GM21723 (cell line): ENCODE measurements around the gene PCP4.

Experiments used
- ATAC-seq: cut with Tn5 transposase; IDR thresholded peaks from one replicate; pipeline ENCODE4 v1.9.1; 2021; ENCODE audit warnings: mild to moderate bottlenecking, moderate library complexity; ENCODE audit not compliant: unreplicated experiment

PCP4 gene

DNA sequence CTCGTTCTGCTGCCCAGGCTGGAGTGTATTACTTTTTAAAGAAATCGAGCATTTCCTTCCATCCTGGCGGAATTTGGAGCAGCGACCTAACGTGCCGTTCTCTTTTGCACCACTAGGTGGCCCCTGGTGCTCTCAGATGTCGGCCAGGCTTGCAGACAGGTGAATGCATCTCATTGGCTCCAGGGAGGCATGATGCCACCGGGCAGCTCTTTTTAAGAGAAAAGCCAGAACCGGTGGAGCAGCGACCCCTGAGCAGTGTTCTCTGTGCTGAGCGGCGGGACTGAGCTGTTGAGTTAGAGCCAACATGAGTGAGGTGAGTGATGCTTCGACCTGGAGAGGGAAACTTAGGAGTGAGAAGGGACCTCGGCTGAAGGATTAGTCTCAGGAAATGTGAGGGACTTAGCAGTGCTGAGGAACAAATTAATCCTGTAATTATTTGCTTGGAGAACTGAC is at the start of gene PCP4:
Gene PCP4, plus strand, starts transcription at position 241 of the 453 bp plus-strand sequence. Its CDS starts 64 bp downstream, at position 305.
- ATAC-seq, result no peak

DNA sequence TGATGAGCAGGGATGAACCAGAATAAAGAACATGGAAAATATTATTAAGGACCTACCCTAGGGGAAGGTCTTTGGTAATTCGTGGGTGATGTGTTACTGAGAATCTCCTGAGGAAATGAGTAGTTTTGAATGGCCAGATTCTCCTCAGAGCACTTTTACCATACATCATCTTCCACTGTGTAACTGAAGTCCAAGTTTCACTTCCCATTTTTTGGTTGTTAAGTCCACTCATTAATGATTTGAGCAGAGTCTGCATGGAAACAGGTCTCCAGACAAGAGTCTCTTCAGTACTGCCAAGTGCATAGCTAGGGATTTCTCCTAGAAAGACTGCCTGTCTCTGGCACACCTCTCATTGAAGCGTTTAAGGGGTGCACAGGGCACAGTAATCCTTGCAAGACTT is 48.7 kb upstream of the PCP4 start:
- no peak for ATAC-seq

DNA sequence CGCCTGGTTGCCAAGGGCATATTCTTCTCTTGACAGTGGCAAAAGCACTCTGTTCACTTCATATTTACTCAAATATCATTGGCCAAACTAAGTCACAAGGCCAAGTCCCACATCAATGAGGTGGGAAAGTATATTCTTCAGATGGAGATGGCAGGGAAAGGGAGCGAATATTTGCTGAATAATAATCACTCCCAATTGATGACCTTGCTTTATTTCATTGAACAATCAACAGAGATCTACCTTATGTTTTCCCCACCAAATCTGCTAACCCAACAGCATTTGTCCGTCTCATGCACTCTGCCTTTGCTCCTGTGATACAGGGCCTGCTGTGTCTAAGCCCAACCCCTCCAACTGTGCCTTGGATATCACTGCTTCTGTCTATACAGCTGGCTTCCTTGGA is 45.2 kb upstream of the PCP4 start:
- no peak for ATAC-seq

DNA sequence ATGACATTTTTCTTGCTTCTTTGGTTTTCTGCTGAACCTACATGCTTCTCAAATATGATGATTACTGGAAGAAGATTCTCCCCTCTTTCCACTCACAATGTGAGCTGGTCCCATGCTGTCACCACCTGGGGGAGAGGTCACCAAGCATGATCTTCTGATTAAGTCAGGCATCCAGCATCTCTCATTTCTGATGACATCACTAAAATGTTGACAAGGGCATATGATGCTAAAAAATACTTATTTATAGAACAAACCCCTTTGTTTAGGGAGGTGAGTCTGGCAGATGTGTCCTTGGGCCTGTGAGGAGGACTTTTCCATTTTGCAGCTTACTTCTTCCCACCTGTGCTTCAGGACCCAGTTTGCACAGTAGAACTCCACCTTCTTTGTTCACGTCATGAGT is 42.0 kb upstream of the PCP4 start:
- ATAC-seq, result no peak

DNA sequence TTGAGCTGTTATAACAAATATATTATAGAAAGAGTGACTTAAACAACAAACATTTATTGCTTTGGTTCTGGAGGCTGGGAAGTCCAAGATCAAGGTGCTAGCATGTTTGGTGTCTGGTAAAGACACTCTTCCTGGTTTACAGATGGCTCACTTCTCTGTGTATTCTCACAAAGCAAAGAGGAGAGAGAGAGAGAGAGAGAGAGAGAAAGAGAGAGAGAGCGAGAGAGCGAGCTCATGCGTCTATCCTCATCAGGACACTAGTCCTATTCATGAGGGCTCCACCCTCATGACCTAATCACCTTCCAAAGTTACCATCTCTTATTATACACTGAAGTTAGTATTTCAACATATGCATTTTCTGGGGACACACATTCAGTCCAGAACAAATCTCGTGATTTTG is 32.7 kb upstream of the PCP4 start:
- no peak for ATAC-seq

DNA sequence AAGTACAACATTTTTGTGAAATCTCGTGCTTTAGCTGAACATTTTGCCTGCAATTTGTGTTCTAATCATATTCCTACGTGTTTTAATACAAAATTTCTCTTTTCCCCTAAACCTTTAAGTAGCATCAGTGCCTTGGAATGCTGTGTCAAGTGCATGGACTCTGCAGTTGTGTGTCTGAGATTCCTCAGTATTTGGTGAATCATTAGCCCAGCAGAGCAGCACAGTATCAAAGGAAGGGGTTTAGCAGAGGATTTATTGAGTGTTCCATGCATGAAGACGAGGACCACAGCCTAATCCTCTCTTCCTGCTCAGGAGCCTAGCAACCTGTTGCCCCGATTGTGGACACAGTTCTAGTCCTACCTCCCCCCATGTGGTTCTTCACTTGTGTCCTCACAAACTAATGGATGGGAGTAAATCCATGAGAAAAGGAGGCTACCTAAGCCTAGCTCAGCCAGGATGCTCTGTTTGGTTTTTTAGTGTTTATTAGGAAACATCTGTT is 29.3 kb upstream of the PCP4 start:
- no peak for ATAC-seq

DNA sequence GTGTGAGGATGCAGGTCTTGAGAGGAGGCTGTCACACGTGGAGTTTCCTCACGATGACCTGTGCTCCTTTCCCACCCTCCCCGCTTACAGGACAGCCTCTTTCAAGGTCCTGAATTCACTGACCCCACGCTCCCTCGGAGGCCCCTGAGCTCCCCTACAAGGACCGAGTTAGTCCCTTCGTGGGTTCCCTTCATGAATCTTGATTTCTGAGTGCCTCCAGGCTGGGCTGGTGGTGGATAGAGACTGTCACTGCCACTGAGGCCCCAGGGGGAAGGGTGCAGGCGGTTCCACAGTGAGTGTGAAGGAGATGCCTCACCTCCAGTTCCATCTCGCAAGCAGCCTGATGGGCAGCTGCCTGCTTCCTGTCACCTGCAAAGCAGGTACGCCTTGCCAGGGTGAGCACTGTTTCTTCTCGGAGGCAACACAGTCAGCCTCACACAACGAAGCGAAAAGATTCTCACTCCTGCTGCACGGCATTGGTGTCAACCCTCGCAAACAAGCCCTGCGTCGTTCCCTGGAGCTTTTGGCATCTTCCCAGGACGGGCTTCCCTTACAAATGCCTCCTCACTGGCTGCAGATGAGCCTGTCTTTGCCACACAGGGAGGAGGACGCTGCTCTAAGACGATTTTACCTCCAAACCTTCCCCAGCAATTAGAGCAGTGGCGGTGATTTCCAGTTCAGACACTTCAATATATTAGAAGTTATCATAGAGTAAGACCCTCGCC is 26.7 kb upstream of the PCP4 start:
- no peak for ATAC-seq

DNA sequence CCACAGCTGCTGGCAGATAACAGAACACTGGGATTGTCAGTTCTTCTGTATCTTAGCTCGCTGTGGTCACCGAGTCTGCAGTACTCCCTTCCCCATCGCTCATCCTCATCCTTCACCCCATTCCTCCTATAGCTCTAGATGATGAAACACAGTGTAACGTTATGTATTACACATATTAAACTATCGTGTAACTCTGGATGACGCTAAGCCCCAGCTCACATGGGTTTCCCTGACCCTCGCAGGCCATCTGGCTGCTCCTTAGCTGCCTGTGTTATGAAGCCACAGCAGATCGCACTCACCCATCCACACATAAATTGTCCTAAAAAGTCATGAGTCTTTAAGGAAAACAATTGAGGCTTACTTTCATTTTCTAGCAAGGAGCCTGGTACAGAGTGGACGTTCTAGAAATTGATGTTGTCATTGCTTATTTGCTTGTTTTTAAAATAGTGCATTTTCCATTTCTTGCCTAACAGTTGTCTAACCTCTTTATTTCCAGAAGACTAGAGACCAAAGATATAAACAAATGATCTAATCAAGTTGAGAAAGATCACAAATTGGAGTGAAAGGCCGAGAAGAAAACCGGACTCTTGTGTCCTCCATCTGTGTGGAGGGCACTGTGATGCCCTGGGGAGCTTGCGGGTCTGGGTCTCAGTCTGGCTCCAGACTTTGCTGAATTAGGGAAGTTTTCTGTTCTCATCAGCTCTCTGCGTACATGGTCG is 24.3 kb upstream of the PCP4 start:
- ATAC-seq, result no peak

DNA sequence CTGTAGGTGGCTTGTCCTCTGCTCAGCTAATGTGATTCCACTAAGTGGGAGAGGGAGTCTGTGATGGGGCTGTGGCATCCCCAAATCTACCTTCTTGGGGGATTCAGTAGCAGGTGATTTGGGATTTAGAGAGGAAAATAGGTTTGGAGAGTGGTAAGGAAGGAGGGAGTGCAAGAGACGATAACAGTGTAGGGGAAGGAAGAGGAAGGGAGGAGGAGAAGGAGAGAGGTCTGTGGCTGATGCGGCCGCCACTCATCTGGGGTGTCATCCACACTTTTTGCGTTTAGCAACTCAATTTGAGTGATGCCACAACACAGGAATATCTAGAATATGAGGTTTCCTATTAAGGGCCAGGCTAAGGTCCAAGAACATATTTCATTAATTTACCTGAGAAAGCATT is 23.8 kb upstream of the PCP4 start:
- ATAC-seq, result no peak

DNA sequence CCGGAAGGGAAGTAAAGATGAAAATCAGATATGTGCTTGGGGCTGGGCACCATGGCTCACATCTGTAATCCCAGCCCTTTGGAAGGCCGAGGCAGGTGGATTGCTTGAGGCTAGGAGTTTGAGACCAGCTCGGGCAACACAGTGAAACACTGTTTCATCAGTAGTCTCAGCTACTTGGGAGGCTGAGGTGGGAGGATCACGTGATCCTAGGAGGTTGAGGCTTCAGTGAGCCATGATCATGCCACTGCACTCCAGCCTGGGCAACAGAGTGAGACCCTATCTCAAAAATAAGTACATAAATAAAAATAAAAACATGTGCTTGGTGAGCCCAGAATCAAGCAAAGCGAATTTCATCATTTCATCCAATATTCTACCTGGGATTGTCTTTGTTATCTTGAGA is 23.3 kb upstream of the PCP4 start:
- no peak for ATAC-seq

DNA sequence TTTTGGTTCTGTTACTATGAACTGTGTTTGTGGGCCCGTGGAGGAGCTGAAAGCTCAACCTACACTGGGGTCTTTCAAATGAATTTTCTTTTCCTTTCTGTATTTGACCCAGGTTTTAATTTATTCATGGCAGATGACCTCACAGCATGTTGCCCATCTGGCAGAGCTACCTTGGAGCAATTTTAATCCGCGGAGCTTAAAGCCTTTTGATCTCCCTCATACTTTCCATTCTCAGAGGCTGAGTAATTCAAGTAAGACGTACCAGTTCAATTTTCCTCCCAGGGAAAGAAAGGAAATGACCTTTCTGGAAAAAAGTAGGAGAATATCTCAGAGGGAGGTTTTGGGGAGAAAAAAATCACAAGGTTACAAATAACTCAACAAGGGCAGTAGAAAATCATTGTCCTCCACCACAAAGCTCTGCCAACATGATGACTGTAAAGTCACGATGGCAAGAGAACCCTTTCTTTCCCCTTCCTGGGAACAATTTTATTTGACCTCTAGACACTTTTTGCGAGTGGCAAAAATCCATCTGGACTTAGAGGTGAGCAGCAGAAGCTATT is 21.6 kb upstream of the PCP4 start:
- no peak for ATAC-seq

DNA sequence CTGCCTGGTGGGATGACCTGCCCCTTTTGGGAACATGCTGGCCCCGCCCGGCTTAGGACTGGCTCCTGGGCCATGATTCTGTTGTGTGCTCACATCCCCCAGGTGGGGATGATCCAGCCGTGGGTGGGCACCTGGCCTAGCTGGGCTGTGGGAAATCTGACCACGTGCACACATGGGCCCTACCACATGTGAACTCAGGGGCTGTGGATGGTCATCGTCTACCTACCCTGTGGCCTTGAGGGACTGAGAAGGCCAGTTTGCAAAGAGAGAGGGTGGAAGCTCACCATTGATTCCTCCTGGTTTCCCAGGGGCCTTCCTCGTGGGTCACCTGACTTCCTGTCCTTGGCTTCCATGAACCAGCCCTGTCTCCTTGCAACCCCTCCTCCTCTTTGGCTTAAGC is 19.4 kb upstream of the PCP4 start:
- ATAC-seq, result no peak

DNA sequence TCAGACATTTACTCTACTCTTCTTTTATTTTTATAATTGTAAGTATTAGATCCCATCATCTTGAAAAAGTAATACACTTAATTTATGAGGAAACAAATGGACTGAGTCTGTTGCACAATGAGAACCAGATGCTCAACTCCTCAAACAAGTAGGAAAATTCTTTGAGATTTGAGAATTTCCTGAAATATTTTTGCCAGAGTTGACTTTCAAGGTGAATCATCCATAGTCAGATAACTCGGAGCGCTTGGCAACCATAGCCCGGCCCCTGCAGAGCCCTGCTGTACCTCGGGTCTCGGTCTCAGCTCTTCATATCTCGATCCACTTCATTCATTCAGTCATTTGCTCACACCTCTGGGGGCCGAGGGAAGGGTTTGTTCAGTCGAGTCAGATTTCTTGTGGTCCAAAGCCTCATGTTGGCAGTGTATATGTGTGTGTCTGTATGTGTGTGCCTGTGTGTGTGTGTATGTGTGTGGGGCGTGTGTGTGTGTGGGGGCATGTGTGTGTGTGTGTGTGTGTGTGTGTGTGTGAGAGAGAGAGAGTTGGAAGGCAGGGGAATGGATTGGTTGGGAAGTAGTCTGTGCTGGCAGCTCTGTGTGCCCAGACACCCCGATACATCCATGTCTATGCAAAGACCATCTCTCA is 18.1 kb upstream of the PCP4 start:
- no peak for ATAC-seq

DNA sequence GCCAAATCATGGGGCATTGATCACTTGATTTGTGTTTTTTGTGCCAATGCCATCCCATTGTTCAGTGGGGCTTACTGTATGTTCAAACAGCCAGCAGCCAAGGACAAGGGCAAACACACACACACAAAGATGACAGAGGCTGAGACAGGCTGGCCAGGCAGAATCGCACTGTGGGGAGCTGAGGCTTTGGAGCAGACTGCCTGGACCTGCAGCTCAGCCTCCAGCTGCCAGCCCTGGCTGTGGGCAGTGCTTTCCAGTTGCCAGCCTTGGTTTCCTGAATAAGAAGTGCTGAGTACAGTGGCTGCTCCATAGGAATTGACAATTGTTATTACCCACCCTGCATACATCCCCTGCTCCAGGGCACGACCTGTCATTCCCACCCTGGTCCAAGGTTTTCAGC is 16.9 kb upstream of the PCP4 start:
- no peak for ATAC-seq

DNA sequence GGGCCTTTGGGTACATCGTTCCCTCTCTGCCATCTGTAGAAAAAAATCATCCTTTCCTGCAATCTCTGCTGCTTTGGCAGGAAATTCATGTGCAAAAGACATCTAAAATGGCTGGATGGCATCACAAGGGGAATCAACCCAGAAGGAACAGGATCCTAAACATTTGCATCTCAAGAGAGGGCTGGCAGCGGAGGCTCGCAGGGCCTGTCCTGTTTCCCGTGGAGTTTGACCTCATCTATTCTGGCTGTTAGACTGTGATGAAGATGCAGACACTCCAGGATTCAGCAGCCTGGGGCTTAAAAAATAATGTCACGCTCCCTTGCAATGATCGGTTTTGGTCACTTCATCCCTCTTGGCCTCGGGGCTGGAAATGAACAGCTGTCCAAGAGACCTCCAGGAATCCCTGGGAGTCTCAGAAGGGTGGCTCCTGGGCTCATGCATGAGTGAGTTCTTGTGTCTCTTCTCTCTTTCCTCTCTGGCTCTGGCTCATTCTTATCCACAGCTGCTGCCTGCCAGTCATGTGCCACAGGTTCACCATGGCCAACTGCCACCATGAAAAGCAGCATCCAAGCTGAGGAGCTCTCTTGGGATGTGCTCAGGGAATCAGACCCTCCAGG is 16.1 kb upstream of the PCP4 start:
- no peak for ATAC-seq

DNA sequence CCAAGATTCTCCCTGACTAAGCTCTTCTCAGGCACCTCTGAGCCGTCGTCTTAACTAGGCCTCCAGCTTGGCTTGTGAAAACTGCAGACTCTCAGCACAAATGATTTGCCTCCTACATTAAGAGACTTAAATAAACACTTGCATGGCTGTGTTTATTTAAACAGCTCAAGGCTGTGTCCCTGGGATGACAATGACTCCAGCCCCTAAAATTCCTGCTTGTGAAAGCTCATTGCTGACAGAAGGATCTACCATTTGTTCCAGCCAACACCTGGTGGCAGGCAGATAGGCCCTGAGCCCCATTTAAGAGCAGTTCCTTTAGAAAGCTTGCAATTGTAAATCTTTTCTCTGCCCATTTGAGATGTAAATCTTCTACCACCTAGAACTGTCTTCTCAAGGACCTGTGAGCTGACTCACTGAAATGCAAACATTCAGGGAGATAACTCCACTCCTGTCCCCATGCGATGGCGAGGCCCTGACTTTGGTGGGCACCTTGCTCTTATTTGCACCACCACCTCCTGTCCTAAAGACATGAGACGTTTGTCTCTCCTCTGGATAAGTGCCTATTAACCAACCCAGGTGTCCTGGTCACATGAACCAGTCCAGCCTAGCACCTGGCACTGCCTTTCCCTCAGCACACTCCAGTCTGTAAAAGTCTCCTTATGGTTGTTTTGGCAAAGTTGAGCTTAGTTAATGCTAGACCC is 15.1 kb upstream of the PCP4 start:
- no peak for ATAC-seq

DNA sequence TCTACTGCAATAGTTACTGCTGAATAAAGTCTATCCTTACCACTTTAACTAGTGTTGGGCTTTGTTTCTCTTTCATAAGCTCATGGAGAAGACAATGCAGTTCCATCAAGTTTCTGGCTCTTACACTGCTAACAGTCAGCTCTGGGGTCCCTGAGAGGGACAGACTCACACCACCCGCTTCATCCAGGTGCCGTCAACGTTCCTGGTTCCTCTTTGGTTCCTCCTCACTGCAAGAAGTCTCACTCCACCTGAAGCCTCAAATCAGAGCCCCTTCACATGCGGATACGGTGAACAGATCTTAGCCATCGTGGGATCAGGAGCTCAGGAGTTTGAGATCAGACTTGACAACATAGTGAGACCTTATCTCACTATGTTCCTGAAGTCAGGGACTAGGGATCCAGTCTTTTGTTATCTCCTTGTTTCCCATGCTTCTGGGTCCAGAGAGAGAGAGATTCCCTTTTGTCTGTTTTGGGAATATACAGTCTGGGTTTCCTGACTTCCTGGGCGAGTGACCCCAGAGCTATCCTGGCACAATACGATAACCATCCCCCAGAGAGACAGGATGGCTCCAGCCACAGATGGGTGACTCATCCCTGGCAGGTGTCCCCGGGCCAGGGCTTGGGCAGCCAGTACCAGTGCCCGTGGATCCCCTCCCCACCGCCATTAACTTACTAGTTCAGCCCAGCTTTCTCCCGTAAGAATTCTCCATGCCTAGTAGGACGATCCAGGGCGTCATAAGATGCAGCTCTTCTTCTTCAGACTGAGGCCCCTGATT is 14.3 kb upstream of the PCP4 start:
- no peak for ATAC-seq

DNA sequence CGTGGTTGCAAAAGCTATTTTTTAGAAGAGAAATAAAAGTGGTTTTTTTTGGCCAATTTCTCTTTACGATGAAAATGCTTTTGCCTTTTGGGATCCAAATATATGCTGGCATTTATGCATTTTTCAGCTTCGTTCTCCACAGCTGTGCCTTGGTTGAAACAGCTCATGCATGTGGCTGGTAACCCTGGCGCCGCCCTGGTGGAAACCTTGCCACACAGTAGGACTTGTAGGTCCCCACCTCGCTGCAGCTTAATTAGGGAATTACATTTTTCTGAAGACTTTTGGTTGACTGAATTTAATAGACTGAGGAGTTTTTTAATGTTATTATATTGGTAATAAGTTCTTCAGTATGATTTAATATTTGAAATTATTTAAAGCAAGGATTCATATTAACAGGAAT is 12.7 kb upstream of the PCP4 start:
- no peak for ATAC-seq

DNA sequence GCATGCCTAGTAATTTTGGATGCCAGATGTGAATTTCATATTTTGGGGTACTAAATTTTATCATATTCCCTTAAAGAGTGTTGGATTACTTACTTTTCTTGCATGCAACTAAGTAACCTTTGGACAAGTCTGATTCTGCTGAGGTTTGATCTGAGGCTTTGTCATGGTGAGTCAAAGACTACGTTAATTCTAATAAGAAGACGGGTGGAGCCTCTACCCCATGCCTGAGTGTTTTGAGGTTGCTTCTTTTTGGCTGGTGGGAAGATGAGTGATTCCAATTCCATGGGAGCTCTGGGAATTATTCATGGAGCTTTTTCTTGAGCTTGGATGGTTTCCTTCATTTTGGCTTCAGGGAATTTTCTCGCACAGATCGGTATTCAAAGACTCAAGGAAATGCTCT is 11.6 kb upstream of the PCP4 start:
- no peak for ATAC-seq

DNA sequence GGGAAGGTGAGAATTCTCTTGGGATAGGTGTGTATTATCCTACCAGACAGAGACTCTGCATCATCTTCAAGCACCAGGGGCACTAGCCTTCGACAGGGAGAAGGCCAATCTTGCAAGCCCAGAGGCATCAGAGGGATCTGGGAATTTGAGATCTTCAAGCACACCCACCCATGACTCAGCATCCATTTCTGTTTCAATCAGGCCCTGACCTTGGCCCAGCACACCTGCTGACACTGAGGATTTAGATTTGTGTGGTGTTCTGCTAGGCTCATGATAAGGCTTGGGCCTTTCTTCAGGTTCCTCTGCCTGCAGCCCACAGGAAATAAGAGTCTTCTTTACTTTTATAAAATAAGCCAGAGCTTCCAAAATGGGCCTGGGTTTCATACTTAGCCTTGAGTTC is 6.6 kb upstream of the PCP4 start:
- ATAC-seq, result no peak
